GM12878 (cell line): Measurements from ENCODE around the gene ADARB1. TPM values are rescaled to one million over a fixed set of nuclear protein-coding genes. Genes with fewer than 3 reads are reported as not detected.

Experiments
- ATAC-seq: fragments of 200-7000 bp; cut with Tn5 transposase; 3 replicates; pipeline ENCODE4 v1.9.1; 2020; ENCODE audit warnings: mild to moderate bottlenecking, moderate library complexity
- BruUV-seq: library from RNA; stranded (reverse); fragments of 400-500 nt; replicated peaks from 2 replicates; lab custom pipeline; 2021; lab: Mats Ljungman, UMichigan
- CTCF ChIA-PET: fragments of 300-600 bp; sonication (Branson Sonifier 250); formaldehyde crosslinking; extraction: SDS; loops from one replicate; lab custom pipeline; 2021; ENCODE audit warnings: inconsistent platforms; lab: Yijun Ruan, JAX
- POLR2A ChIA-PET: fragments of 350-600 bp; formaldehyde crosslinking; extraction: SDS; loops from one replicate; lab custom pipeline; 2021; ENCODE audit warnings: inconsistent platforms; lab: Charles Lee
- RAD21 ChIA-PET: fragments of 300-600 bp; sonication (Branson Sonifier 250); formaldehyde crosslinking; loops from one replicate; lab custom pipeline; 2023; ENCODE audit warnings: antibody characterized with exemption; ENCODE audit not compliant: unreplicated experiment; lab: Charles Lee
- SMC1A ChIA-PET: fragments of 300-600 bp; sonication (Branson Sonifier 250); formaldehyde crosslinking; loops from one replicate; lab custom pipeline; 2023; ENCODE audit not compliant: unreplicated experiment, uncharacterized antibody; lab: Charles Lee
- DNase-seq: peaks from one replicate; pipeline ENCODE4 v3.0.0-alpha.2; 2011; ENCODE audit warnings: low read depth, low spot score
- FAIRE-seq: peaks from 3 replicates; lab custom pipeline; 2011; peaks lifted over from hg19 to GRCh38; lab: Jason Lieb, UNC
- H2AFZ ChIP-seq: 2 replicates; pipeline ENCODE4 v1.6.0; 2011; ENCODE audit warnings: low read depth, low read length, control low read depth; ENCODE audit not compliant: control insufficient read depth
- H3K27ac ChIP-seq: 2 replicates; pipeline ENCODE4 v1.5.1; 2011; ENCODE audit warnings: control low read depth; ENCODE audit not compliant: control insufficient read depth, insufficient read depth
- H3K27me3 ChIP-seq, 2 experiments: replicated peaks in 1 of 2; 2 replicates each; pipeline versions ENCODE4 v1.6.0 to v1.6.1; 2011; ENCODE audit warnings: low read length in 1 of 2; ENCODE audit not compliant: control insufficient read depth in 2 of 2, insufficient read depth in 2 of 2
- H3K36me3 ChIP-seq, 2 experiments: 2 replicates each; pipeline ENCODE4 v1.5.1; 2011; ENCODE audit warnings: low read length in 1 of 2; ENCODE audit not compliant: control insufficient read depth in 2 of 2, insufficient read depth in 2 of 2
- H3K4me1 ChIP-seq: 2 replicates; pipeline ENCODE4 v1.6.1; 2011; ENCODE audit warnings: mild to moderate bottlenecking, low read length, moderate library complexity, mixed read lengths; ENCODE audit not compliant: control insufficient read depth, insufficient read depth
- H3K4me2 ChIP-seq: 2 replicates; pipeline ENCODE4 v1.6.0; 2011; ENCODE audit warnings: control low read depth; ENCODE audit not compliant: control insufficient read depth, insufficient read depth
- H3K4me3 ChIP-seq: fragments of 200-600 bp; sonication (generic); 2 replicates; pipeline ENCODE4 v1.5.1; 2016
- H3K79me2 ChIP-seq: 2 replicates; pipeline ENCODE4 v1.6.0; 2011; ENCODE audit warnings: low read length; ENCODE audit not compliant: control insufficient read depth, insufficient read depth
- H3K9ac ChIP-seq: 2 replicates; pipeline ENCODE4 v1.8.0; 2011; ENCODE audit warnings: low read length, control low read depth, mixed read lengths; ENCODE audit not compliant: control insufficient read depth, insufficient read depth
- H3K9me3 ChIP-seq: replicated peaks from 3 replicates; pipeline ENCODE4 v1.5.1; 2011; ENCODE audit warnings: mild to moderate bottlenecking, low read length; ENCODE audit not compliant: control insufficient read depth, insufficient read depth
- H4K20me1 ChIP-seq: 2 replicates; pipeline ENCODE4 v1.6.0; 2011; ENCODE audit not compliant: control insufficient read depth, insufficient read depth
- ATF2 ChIP-seq: IDR thresholded peaks from 2 replicates; pipeline ENCODE4 v1.6.1; 2012; ENCODE audit warnings: low read length, inconsistent platforms
- IRF5 ChIP-seq: fragments of 450-650 bp; IDR thresholded peaks from 2 replicates; pipeline ENCODE4 v1.6.1; 2017; ENCODE audit warnings: borderline replicate concordance
- JUNB ChIP-seq: IDR thresholded peaks from 2 replicates; pipeline ENCODE4 v1.6.1; 2016; ENCODE audit warnings: antibody characterized with exemption, mild to moderate bottlenecking
- NFYA ChIP-seq: IDR thresholded peaks from 2 replicates; pipeline ENCODE4 v1.6.1; 2011; ENCODE audit warnings: low read depth, mild to moderate bottlenecking, low read length, improper control_type of control experiment, borderline replicate concordance
- POU2F2 ChIP-seq: IDR thresholded peaks from 3 replicates; pipeline ENCODE4 v1.6.1; 2011; ENCODE audit warnings: low read depth, mild to moderate bottlenecking, low read length, borderline replicate concordance
- RB1 ChIP-seq: fragments of 450-650 bp; formaldehyde crosslinking; IDR thresholded peaks from 2 replicates; pipeline ENCODE4 v1.6.1; 2017; ENCODE audit warnings: mild to moderate bottlenecking, borderline replicate concordance
- TCF7 ChIP-seq: IDR thresholded peaks from 2 replicates; pipeline ENCODE4 v1.6.1; 2014; ENCODE audit warnings: antibody characterized with exemption, borderline replicate concordance
- ZNF592 ChIP-seq: fragments of 450-650 bp; IDR thresholded peaks from 2 replicates; pipeline ENCODE4 v1.6.1; 2017; ENCODE audit warnings: mild to moderate bottlenecking, moderate library complexity
- WGBS: methylation state at CpG from one replicate; pipeline ENCODE4 v1.1.6; 2016; ENCODE audit warnings: low lambda C conversion rate; ENCODE audit not compliant: insufficient replicate concordance, insufficient coverage; ENCODE audit errors: missing lambda C conversion rate; 5-methylcytosine and 5-hydroxymethylcytosine counted together
- in situ Hi-C: fragments of 300-500 bp; cut with MboI; formaldehyde crosslinking; loops from 9 replicates; pipeline ENCODE4 v1.14.3; 2018; ENCODE audit warnings: mixed read lengths
- intact Hi-C: fragments of 100-400 bp; cut with micrococcal nuclease; formaldehyde crosslinking; loops from one replicate; pipeline ENCODE4 v1.14.2; 2022; ENCODE audit not compliant: unreplicated experiment
- polyA plus RNA-seq, 11 experiments: library from polyadenylated mRNA; depleted of rRNA in 4 of 11; unstranded in 6 of 11; stranded (reverse) in 5 of 11; fragments of >200 nt; fragmentation: Nextera tagmentation in 4 of 11; fragmentation: Illumina TruSeq in 1 of 11; extraction: Ambion mirVana in 4 of 11; extraction: Trizol in 1 of 11; gene quantifications; 1 replicate in 1 of 11; 2 replicates in 10 of 11; pipeline versions ENCODE4 v1.2.1 to v1.2.3, GENCODE V29; 2011 to 2016; ENCODE audit warnings: inconsistent platforms in 2 of 11, missing spikeins in 2 of 11, low read depth in 1 of 11
- total RNA-seq, 4 experiments: library from RNA; depleted of rRNA in 3 of 4; stranded (reverse); fragments of >200 nt in 3 of 4; fragmentation: Illumina TruSeq in 1 of 4; extraction: Trizol in 1 of 4; gene quantifications; 2 replicates each; pipeline versions ENCODE4 v1.2.1 to v1.2.3, GENCODE V29; 2013 to 2021

Gene ADARB1
- total and polyA plus RNA-seq, 10 of the 15 experiments (the other 5 are each of a cell fraction or from before 2014, with no cell fraction given): 5.7 to 61.7 (median 25.3) TPM

GRCh38 chr21:45067462-45068285 lies 6.7 kb upstream of the ADARB1 start:
- intact Hi-C loops: no loop called here
- in situ Hi-C loops: no loop called here
- Histone ChIP-seq H3K27ac (no peak overlapping the region), H3K27me3 (no peaks in the 10 kb centered on the region; a peak in 1 of 4 replicates), H2AFZ (no peak overlapping the region), H3K79me2 (no peaks in the 10 kb centered on the region), H3K4me3 (no peak overlapping the region), H3K4me1 (no peaks in the 10 kb centered on the region), H3K36me3 (no peaks in the 10 kb centered on the region), H3K9ac (no peak overlapping the region), H3K4me2 (no peak overlapping the region), H3K9me3 (no peaks in the 10 kb centered on the region), H4K20me1 (no peaks in the 10 kb centered on the region)
- ATAC-seq (no peak), DNase-seq (no peak), FAIRE-seq (no peak)
- WGBS: 67% methylated on average over 18 of the region's 18 CpGs
- POLR2A ChIA-PET: interaction anchor here (1.0 kb wide), 1 partner anchor 10 kb away, joined by 3 read pairs; no protein-coding TSS in a partner anchor
- RAD21 ChIA-PET: no interaction called here
- SMC1A ChIA-PET: interaction anchor here (0.7 to 1.7 kb wide), 3 partner anchors 61 to 69 kb away, joined by 3 to 7 read pairs (median 3); no protein-coding TSS in a partner anchor
- CTCF ChIA-PET: interaction anchor here (0.5 to 1.6 kb wide), 4 partner anchors 69 to 204 kb away, joined by 3 to 5 read pairs (median 3); no protein-coding TSS in a partner anchor
- no peak for TF ChIP-seq NFYA
- BruUV-seq: no TSS peak

- ChIA-PET CTCF (interaction anchor here (1.0 to 3.5 kb wide), 5 partner anchors 57 to 119 kb away, joined by 3 to 18 read pairs (median 3); no protein-coding TSS in a partner anchor), RAD21 (no interaction called here)
- WGBS: 62% methylated on average over 11 of the region's 11 CpGs
- no peak for TF ChIP-seq TCF7
- TF ChIP-seq IRF5: no peak
- no peak for TF ChIP-seq JUNB
- no peak for TF ChIP-seq ZNF592
- no peak for TF ChIP-seq RB1
- TF ChIP-seq ATF2: no peak
- no peak for TF ChIP-seq POU2F2
Measured at GRCh38 chr21:45069085-45069484, 5.3 kb upstream of the ADARB1 start.

More at GRCh38 chr21:45069085-45069484, 5.3 kb upstream of the ADARB1 start:
- ChIA-PET POLR2A (interaction anchor here (1.0 kb wide), 1 partner anchor 8 kb away, joined by 3 read pairs; no protein-coding TSS in a partner anchor), SMC1A (no interaction called here)
- no peak overlapping the region for H3K27ac ChIP-seq
- H3K9me3 ChIP-seq: no peaks in the 10 kb centered on the region
- no peaks in the 10 kb centered on the region for H3K4me1 ChIP-seq
- no peak overlapping the region for H2AFZ ChIP-seq
- no peak overlapping the region for H3K9ac ChIP-seq
- no peak for ATAC-seq
- H4K20me1 ChIP-seq: no peaks in the 10 kb centered on the region
- intact Hi-C loops (no loop called here), in situ Hi-C loops (no loop called here)
- no TSS peak for BruUV-seq
- H3K27me3 ChIP-seq: no peaks in the 10 kb centered on the region; a peak in 1 of 4 replicates
- H3K36me3 ChIP-seq: no peaks in the 10 kb centered on the region
- H3K4me3 ChIP-seq: no peak overlapping the region
- no peak for DNase-seq
- no peaks in the 10 kb centered on the region for H3K79me2 ChIP-seq
- no peak overlapping the region for H3K4me2 ChIP-seq
- FAIRE-seq: no peak
